ENCODE results near the gene PSMB10.

The PSMB10 gene

DNA sequence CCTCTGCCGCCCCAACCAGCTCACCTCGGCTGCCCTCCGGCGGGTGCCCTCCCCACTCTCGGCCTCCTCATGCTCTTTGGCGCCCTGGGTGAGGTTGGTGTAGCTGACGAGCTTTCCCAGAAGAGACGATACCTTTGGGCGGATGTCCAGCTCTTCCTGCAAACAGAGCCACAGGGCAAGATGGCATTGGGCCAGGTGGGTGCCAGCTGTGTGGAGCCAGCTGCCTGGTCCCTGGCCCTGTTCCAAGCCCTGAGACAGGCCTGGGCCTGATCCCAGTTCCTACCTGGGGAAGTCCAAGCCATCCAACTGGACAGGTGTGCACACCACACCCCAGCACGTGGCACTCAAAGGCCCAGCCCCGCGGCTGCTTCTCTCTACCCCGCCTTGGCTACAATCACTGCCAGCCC lies 24.9 kb upstream of the PSMB10 start:
- TF ChIP-seq, protein P1, sequence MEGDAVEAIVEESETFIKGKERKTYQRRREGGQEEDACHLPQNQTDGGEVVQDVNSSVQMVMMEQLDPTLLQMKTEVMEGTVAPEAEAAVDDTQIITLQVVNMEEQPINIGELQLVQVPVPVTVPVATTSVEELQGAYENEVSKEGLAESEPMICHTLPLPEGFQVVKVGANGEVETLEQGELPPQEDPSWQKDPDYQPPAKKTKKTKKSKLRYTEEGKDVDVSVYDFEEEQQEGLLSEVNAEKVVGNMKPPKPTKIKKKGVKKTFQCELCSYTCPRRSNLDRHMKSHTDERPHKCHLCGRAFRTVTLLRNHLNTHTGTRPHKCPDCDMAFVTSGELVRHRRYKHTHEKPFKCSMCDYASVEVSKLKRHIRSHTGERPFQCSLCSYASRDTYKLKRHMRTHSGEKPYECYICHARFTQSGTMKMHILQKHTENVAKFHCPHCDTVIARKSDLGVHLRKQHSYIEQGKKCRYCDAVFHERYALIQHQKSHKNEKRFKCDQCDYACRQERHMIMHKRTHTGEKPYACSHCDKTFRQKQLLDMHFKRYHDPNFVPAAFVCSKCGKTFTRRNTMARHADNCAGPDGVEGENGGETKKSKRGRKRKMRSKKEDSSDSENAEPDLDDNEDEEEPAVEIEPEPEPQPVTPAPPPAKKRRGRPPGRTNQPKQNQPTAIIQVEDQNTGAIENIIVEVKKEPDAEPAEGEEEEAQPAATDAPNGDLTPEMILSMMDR (IDR thresholded peaks at IDR 0.05; ENCODE audit: extremely low read depth, missing control alignments) = no peak
- DNase-seq (ENCODE audit: low spot score) = no peak

DNA sequence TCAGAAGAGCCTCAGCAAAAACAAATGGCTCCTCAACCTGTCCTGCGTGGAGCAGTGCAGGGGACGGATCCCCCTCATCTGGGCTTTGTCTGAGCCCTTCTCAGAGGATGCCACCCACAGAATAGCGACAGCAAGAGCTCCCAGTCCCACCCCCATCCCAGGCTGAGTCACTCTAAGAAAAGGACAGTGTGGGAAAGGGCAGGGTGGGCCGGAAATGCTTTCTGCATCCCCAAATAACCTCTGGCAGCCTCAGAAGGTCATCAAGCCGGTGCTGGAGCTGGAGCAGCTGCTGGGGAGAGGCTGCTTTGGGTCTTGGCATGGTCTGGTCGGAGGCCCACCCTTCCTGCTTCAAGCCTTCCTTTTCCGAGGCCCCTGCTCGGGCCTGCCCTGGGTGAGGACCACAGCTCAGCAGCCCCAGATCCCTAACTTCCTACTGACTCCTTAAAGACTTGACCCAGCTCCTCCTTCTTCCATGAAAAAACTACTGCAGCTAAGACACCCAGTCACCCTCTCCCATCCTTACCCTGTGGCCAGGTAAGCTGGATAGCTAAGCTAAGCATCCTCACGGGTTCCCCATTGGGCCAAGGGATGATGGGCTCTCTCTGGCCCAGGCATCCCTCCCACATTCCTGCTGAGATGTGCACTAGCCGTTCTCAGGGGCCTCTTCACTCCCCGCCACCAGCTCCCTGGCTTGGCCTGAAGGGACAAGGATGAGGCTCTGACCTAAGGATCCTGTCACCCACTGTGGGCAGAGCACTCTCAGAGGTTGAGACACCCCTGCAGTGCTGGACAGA lies 23.1 kb upstream of the PSMB10 start:
- DNase-seq (ENCODE audit: low spot score) = no peak
- TF ChIP-seq, protein P1 (IDR thresholded peaks at IDR 0.05; ENCODE audit: extremely low read depth, missing control alignments) = no peak

DNA sequence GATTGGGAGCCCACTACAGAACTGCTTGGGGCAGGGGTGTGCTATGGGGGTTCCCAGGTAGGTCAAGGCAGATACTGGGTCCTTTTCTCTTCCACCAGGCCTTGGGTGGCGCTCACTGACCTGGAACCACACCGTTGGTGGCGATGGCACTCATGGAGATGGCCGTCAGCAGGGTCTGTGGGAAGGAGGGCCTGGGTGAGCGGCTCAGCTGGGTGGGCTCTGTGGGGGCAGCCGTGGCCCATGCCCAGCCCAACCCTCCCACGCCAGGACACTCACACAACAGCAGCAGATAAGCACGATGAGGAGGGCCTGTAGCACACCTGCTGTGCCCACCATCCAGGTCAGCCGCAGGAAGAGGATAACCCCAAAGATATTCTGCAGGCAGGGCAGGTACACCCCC lies 21.0 kb upstream of the PSMB10 start:
- no peak for DNase-seq (ENCODE audit: low spot score)
- TF ChIP-seq, protein P1 (IDR thresholded peaks at IDR 0.05; ENCODE audit: extremely low read depth, missing control alignments) = no peak

DNA sequence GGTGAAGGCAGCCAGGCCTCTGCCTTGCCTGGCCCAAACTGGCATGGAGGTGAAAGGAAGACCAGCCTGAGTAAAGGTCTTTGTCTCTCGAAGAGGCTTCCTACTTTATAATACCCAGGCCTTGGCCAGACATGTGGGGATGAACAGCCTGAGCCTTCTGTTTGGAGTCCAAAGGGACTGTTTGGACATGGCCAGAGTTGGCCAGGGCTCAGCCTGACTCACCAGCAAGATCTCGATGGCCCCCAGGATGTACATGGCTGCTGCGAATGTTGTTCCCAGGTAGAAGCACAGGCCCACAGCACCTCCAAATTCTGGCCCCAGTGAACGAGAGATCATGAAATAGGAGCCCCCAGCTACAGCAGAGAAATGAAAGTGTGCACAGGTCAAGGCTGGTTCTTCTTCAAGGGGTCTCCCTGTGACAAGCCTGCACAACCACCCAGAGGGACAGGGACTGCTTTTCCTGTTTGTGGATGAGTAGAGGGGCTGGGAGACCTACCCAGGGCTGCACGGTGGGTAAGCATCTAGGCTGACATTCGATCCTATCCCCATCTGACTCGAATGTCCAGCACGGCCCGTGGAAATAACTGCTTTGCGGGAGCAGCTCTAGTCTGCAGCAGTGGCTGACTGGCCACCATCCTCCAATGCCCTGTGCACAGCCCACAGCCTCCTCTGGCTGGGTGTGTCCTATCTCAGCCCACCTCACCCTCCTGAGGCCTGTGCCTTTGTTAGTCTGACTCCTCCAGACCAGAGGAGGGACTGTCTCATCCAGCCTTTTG lies 18.0 kb upstream of the PSMB10 start:
- no peak for DNase-seq (ENCODE audit: low spot score)
- TF ChIP-seq, protein P1 (IDR thresholded peaks at IDR 0.05; ENCODE audit: extremely low read depth, missing control alignments) = no peak

DNA sequence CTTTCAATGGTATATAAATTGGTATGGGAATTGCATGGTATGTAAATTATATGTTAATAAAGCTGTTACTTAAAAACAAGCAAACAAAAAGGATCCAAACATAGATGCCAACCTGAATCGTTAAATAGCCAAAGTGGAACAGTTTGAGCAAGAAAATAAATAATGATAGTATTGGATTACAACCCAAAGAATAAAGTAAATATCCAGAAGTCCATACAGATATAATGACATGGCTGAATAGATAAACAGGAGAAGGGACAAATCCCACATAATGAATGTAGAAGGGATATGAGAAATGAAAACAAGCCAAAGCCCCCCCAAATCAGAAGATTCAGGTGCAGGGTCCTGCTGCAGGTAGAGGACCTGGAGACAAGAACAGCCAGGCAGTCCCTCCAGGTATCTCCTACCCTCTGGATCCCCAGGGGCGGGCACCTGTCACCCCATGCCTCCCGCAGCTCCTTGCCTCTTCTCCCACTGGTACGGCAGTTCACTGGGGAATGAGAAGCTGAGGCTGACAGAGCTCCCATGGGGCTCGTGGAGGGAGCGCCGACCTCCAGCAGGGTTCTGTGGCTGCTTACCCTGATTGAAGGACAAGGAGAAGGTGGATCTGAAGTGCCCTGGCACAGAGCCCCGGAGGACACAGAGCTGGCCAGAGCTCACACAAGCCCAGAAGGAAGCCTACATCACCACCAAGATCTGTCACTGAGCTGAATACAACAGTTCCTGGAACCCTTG lies 17.2 kb upstream of the PSMB10 start:
- TF ChIP-seq, protein P1 (IDR thresholded peaks at IDR 0.05; ENCODE audit: extremely low read depth, missing control alignments) = no peak
- DNase-seq (ENCODE audit: low spot score) = no peak

DNA sequence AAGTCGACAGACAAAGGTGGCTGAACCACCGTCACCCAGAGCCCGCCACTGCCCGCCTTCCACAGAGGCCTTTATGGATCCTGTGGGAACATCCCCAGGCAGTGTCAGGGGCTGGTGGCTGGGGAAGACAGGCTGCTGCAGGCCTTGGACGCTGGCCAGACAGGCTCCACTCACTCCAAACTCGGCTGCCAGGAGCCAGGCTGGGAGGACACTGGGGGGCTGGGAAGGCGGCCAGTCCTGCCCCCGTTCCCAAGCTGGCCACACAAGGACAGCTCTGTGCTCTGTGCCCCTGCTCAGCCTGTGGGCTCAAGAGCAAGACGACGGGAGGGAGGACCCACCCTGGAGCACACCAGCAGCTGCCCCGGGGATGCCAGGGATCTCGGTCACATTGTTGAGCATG lies 14.8 kb upstream of the PSMB10 start:
- no peak for DNase-seq (ENCODE audit: low spot score)
- TF ChIP-seq, protein P1 (IDR thresholded peaks at IDR 0.05; ENCODE audit: extremely low read depth, missing control alignments) = no peak

Measured in GM20000 (cell line).